GM12891 (cell line): ENCODE results near the gene TIMELESS.

Experiments used
- PAX5 ChIP-seq: IDR thresholded peaks from 2 replicates; pipeline ENCODE4 v1.6.1; 2011; ENCODE audit warnings: low read length, moderate library complexity, mild to moderate bottlenecking; ENCODE audit not compliant: insufficient read depth, severe bottlenecking
- POLR2A ChIP-seq: IDR thresholded peaks from 2 replicates; pipeline ENCODE4 v1.6.1; 2011; ENCODE audit warnings: low read depth, low read length, control low read depth
- POLR2AphosphoS5 ChIP-seq: IDR thresholded peaks from 2 replicates; pipeline ENCODE4 v1.6.1; 2011; ENCODE audit warnings: low read depth, low read length, control low read depth
- TAF1 ChIP-seq: IDR thresholded peaks from 2 replicates; pipeline ENCODE4 v1.6.1; 2011; ENCODE audit warnings: low read depth, low read length, control low read depth

DNA sequence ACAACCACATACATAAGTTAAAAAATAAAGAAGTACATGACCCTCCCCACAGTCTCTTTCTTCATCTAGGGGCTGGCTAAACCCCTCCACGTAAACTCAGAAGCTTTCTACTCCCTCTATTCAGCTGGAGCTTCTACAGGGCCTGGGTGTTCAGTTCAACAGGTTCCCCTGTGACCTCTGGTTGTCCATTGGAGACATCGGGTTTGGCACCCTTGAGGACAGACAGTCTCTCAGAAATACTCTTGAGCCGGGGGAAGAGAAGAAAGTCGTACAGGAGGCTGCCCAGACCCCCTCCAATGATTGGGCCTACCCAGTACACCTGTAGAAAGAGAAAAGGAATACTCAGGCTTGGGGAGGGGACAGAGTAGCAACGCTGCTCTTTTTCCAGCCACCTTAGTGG, 1.9 kb upstream of the TIMELESS start:
- no peak for TF ChIP-seq POLR2A
- no peak for TF ChIP-seq POLR2AphosphoS5
- TF ChIP-seq TAF1, result no peak
- TF ChIP-seq PAX5, result no peak
